HS-27A (cell line): ENCODE data around the gene NEDD8.
A peak's percentile ranks its signal among the peaks of the same experiment; 100 is the strongest.

ENCODE experiments used
- DNase-seq: peaks from one replicate; pipeline ENCODE4 v3.0.0-alpha.2; 2012; ENCODE audit warnings: low read depth, missing footprints

Gene NEDD8

DNA sequence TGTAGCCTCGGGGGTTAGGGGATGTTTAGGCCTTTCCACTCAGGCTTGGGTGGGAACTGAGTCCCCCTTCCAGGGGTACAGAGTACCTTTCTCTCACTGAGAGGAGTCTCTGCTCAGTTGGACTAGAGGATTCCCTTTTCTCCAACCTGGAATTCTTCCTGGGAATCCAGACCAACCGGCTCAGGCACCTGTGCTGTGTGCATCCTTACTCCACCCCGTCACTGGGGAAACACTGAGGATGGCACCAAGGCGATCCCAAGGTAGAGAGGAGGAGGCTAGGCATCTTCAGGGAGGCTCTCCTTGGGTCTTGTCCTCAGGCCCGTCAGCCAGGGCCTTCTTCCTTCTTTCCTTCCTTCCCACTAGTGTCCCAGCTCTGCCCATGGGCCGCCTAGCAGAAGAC is 31.7 kb upstream of the NEDD8 start:
- DNase-seq, result no peak

DNA sequence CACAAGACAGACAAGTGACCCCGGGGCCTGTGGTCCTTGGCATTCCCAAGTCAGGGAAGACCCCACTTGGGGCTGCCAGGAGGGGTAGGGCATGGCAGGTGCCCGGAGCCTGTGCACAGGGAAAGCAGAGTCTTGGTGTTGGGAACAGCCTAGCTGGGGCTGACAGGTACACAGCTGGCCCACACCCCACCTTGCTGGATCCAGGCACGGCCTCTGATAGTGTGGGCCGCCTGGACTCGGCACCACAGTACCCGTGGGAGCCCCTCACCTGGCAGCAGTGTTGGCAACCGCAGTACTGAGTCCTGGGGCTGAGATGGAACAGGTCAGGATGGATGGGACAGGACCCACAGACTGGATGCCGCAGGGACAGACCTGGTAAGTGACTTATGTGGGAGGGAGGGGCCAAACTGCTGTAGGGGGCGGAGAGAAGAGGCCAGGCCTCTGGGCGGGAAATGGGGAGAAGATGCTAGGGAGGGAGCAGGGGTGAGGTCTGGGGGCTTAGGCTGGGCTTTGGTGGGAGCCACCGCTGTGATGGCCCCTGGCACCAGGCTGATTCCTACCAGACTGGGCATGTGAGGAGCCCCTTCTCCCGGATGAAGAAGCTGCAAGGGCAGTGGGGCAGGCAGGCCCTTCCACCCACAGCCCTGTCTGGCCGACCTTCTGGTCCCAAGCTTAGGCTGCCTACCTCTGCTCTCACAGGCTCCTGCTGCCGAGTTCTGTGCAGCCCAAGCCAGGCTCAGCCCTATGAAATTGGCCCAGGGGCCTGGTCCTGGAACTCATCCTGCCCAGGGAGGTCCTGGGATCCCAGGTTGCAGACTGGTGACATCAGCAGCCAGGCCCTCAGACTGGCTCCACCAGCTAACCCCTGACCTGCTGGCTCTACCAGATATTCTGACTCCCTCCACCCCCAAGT is 30.9 kb upstream of the NEDD8 start, which contains the start of gene TGM1:
TGM1 (minus strand) TSS at position 357 of the 913 bp plus-strand sequence. CDS start 825 bp downstream, outside the sequence.
- no peak for DNase-seq

DNA sequence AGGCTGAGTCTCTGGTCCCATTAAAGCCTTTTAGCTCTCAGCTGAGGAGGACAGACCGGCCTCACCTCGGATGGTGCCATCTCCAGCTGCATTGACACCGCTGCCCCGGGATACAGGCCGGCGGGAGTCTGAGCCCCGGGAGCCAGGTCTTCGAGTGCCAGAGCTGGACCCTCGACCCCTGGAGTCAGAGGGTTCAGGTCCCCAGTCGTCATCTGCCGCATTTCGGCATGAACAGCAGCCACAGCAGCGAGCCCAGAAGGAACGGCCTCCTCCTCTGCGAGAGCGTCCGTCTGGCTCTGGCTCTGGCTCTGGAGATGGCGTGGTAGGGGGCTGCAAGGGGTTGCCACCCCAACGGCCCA is 29.8 kb upstream of the NEDD8 start:
- no peak for DNase-seq

DNA sequence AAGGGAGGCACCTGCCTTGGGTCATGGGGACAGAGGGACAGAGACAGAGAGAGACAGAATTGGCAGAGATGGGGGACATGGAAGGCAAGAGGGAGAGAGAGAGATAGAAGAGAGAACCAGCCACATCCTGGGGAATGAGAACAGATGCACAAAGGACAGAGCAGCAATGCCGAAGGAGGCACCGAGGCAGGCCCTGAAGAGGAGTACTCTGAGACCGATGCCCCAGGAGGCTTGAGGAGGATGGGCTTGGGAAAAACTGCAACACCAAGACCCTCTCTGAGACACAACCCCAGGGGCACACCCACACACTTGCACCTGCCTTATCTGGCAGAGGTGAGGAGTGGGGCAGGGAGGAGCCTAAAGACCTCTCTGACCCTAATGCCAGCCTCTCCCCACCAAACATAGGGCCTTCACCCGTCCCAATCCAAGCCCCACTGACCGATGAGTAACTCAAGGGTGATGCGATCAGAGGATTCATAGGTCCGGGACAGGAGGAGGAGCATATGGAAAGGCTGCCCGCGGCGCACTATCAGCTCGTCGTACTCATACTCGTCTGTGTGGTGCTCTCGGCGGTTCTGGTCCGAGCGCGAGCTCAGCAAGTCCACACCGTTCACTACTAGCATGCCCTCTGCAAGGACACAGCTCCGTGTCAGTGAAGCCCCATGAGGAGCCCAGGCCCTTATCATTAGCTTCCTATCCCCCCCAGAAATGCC is 29.2 kb upstream of the NEDD8 start:
- no peak for DNase-seq

DNA sequence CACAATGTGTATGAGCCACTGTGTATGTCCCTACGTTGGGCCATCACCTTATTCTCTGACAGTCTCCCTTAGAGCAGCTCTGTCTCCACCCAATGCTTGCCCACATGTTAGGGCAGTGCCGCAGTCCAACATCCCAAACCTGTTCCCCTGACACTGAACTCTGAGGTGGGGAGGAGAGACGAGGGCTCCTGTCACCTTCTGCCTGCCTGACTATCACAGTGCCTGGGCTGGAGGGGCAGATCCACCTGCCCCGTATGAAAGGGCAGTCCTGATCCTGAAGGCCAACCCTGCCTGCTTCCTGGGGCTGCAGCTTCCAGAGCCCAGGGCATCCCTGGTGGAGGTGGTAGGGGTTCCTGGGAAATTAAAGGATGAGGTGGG is 28.6 kb upstream of the NEDD8 start:
- no peak for DNase-seq

DNA sequence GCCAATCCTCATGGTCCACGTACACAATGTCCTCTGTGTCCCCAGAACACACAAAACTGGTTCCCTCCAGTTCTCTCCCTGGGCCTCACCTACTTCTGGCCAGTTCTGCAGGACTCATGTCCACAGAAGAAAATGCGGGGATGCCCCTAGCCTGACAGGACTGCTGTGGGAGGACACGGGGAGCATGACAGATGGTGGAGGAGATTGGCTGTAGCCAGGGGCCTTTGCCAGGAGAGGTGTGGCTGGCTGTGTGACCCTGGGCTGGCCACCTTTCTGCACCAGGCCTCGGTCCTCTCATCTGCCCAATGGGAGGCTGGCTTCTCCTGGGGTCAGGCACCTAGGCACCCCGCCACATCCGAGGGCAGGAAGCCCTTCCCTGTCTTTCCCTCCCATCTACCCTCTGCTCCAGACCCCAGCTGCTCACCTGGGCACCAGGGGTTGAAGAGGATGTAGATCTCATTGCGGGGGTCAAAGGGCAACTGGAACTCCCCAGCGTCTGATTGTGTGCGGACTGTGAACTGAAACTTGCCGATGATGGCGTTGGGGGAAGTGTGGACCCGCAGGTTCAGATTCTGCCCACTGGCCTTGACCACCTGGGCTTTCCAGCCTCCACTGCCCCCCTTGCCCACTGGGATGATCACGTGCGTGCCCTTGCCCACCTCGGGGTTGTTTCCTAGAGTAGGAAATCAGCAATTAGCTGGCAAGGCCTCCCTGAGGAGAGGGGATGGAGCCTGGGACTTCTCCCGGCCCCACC is 28.0 kb upstream of the NEDD8 start:
- no peak for DNase-seq

DNA sequence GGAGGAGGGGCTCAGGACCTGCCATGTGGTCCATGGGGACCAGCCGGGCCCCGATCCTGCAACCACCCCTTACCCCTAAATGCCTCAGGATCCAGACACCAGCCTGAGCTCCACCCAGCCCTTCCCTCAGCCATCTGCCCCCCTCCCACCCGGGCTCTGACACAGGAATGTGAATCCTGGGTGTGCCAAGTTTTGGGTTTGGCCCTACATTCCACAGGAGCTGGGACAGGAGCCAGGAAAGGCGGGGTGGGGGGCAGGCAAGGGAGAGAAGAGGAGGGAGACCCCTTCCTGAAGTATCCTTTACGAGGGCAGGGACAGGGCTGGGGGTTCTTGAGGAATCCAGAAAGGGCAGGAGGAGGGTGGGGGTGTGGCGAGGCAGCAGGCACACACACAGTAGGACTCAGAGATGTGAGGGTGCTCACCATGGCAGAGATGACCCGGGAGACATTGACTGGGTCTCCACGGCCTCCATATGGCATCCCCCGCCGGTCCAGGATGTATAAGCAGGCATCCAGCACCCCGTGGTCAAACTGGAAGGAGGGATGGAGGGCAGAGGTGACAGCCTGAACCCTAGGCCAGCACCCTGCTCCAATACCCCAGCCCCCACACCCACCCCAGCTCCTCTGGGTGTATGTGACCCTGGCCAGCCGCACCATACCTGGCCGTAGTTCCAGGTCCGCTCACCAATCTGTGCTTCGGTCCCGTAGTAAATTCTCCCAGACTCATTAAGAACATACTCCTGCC is 27.3 kb upstream of the NEDD8 start:
- peak; percentile 77 for DNase-seq

DNA sequence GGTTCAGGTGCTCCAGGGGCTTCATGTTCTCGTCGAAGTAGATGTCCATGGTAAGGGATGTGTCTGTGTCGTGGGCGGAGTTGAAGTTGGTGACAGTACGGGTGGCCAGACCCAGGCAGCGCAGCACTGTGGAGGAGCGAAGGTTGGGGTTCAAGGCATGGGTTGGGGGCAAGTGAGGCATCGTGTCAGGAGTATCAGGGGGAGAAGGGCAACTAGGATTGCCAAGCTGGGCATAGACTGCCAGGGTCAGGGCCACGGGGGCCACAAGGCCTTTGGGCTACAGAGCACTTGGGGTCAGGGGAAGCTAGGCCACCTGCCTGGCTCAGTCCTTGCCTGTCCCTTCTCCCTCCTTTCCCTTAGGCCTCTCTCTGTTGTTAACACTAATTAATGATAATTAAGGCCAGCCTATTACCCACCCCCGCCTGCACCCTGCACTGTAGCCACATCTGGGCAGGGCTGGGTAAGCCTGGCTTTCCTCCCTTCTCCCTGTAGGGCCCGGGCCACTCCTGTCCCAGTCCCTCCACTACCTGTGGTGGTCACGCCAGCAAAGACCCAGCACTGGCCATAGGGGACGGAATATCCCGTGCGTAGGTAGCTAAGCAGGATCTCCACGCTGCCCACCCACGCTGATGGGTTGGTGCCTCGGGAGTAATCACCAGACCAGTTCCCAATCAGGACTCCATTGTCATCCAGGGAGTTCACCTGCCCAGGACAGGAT is 26.5 kb upstream of the NEDD8 start:
- no peak for DNase-seq

DNA sequence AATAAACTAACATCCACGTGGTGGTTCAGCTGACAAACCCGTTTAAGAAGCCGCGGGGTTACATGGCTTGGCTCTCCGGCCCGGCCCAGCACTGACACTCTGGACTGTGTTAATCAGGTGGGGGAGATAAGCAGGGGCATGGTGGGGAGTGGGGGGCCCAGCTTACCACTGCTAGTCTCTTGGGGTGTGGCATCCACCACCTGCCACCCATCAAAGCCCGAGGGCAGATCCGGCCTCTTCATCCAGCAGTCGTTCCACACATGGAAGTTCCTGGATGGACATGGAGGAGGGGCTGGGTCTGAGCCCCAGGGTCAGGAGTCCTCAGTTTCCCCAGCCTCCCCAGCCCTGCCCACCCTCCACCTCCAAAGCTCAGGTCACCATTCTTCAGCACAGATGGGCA is 26.0 kb upstream of the NEDD8 start:
- no peak for DNase-seq

DNA sequence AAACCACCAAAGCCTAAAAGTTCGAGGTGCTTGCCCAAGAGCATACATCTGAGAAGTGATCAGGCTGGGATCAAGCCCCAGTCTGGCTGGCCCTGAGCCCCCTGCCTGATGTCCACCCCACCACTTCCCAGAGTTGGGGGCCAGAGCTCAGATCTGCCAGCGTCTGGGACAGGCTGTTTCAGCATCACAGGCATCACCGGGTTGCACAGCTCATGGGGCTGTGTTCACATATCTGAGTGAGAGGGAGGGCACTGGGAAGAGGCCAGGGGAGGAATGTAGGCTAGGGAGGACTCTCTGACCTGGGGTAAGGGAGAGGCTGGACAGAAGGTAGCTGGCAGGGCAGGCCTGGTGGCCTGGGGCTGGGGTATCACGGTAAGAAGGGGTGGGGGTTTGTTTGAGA is 24.8 kb upstream of the NEDD8 start:
- no peak for DNase-seq

DNA sequence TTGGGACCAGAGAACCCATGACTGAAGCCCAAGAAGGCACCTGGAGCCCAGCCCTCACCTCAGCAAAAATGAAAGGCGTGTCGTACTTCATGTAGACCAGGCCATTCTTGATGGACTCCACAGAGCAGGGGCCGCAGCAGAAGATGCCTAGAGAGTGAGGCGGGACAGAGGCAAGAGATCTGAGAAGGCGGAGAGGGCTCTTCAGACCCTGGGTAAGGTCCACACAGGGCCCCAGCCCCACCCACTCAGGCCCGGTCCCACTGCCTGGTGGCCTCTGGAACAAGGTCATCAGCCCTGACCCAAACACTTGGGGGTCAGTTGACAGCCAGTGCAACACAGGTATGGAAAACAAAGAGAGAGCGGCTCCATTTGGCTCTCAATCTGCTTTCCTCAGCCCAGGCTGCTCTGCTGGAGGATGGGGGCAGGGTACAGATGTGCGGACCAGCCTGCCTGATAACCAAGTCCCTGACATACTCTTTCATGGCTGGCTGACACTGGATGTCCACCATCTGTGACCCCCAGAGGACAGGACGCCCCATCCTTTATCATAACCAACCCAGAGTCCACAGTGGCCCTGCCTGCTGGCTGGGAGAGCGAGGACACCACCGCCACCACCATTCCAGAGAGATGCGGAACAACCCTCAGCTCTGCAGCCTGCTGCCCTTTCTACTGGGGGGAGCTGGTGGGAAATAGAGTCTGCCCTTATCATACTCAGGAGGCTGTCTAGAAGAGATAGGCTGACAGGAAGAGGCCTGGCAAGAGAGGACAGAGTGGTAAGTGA is 24.0 kb upstream of the NEDD8 start:
- DNase-seq, result no peak

DNA sequence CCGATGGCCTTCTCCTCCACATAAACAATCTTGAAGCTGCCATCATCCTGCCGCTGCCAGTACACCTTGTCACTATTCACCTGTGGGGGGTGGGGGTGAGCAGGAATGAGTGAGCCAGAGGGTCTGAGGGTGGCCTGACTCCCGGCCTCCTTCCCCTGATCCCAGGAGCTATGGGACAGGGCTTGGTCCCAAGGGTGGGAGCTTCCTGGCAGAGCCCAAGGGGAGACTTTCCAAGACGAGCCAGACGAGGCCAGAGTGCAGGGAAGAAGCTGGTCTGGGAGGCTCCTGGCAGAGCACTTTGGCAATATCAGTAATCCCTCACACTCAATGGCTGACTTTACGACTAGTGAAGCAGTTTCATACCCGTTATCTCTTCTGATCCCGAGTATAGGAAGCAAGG is 23.3 kb upstream of the NEDD8 start:
- DNase-seq, result no peak

DNA sequence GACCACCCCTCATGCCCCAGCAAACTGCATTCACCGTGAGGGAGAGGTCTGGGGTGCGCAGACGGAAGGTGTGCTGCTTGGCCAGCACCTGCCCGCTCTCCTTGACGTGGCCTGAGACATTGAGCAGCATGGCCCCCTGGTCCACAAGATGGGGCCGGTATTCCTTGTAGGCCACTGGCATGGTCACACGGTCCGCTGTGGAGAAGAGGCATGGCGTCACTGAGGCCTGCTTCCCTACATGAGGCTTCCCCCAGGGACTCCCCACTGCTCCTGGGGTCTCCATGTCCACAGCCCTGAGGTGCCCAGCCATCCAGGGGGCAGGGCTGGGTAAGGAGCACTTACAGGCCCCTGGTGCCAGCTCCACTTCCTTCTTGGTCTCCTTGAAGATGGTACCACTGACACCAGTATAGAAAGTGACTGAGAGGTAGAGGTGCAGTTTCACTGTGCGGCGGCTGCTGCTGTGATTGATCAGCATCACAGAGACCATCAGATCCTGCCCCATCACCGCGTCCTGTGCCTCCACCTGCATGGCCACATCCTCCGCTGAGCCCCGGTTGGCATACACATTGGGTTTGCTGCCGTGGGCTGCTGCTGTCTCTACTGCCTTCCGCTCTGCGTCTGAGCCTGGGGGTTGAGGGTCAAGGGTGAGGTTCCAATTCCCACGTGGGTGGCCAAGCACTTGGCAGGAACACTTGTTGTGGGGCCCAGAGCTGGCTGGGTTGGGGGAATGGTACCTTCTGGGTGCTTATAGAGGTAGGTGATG is 22.6 kb upstream of the NEDD8 start:
- DNase-seq, result no peak

DNA sequence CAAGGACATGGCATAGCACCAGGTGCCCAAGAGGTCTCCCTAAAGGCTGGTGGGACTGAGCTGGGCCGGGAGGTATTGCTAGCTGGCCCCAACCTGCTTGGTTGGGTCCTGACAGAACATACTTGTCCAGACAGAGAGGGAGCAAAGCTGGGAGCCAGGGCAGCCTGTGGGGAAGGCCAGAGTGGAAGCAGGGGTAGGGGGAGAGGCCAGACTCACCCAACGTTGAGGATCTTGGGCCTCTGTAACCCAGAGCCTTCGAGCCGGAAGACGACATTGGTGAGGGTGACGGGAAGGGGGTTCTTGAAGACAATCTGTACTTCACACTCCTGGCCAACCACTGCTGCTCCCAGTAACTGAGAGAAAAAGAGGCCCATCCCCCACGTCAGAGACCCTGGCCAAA is 21.8 kb upstream of the NEDD8 start:
- no peak for DNase-seq

DNA sequence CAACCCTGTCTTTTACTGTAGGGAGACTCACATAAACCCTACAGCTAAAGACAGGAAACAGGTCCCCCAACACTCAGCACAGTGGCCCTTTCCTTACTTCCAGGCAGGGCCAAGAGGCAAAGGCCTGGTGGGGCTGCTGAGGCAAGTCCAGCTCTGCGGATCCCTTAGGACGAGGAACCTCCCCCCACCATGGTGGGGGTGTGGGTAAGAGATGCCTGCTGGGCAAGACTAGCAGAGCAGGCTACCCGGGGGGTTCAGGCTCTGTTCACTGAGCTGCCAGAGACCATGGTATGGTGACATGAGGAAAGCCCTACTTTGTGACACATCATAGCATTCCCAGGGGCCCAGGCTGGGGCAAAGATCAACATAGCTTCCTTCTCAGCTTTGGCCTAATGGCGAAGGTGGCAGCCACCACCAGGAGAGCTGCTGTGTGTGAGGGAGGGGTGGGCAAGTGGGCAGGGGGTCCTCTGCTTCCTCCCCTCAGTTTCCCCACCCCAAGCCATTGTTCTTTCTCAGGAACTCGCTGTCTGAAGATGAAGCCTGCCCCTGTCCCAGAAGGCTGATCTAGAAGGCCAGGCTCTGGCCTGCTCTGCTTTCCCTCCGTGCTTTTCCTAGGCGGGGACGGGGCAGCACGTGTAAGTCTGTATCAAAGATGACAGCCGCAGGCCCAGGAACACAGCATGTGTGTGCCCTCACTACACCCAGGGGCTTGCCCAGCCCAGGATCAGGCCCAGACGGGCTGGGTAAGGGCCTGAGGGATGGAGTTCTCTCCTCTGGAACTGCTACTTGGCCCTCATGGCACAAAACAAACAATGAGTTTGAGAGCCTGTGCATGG is 20.3 kb upstream of the NEDD8 start:
- no peak for DNase-seq

DNA sequence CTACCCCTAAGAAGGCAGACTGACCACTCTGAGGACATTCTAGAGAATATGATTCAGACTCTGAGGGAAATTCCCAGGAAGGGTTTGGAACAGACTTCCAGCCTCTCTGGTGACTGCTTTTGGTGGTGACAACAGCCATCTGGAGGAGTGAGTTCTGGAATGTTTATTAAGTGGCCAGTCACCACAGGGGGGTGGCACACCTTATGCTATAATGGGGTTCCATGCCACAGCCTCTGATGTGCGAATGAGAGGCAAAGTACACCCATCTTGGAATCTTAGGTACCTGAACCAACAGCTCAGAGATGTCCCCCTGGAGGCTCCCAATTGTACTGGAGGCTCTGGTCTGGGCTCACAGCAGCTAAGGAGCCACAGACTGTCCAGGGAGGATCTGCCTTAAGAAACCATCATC is 19.7 kb upstream of the NEDD8 start:
- DNase-seq, result no peak

DNA sequence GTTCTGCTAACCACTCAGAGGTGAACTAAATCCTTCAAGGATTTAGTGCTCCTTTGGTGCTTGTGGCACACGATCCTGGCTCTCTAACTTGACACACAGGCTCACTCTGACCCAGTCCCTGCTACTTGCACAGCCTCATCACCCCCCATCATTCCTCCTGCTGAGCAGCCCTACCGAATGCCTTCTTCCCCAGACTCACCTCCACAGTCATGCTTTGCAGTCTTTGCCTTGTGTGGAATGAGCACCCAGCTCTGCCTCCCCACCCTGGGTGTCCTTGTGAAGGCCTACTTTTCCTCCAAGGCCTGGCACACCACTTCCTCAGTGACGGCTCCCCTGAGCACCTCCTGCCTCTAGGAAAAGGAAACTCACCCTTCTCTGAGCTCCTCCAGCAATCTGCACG is 18.2 kb upstream of the NEDD8 start:
- no peak for DNase-seq

DNA sequence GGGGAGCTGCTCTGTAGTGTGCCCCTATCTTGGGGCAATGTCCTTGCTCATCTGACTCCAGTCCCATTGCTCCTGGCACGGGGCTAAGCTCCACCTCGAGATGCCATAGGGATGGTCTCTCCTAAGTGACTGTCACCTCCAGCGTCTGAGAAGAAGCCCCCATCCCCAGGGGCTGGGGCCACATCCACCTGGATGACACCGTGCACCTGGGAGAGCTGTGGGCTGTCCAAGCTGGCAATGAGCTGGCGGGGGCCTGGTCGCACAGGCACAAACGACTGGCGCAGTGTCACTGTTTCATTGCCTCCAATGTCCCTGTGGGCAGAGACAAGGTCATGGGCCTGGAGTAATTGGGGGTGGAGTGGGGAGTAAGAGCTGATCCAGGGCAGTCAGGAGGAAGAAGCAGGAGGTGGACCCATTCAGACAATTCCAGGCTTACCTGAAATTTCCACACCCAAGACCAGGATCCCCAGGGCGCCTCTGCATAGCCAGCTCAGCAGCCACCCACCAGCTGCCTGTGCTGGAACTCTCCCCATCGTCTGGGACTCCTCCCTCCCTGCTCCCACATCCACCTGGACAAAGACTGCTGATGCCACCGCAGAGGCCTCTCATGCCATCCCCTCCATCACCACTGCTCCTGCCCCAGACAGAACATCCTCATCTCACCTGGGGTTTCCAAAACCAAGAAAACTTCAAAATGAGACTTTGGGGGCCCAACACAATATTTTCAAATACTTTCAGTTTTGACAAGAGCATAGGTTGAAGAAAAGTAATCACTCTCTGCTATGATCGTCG is 17.3 kb upstream of the NEDD8 start:
- no peak for DNase-seq
